PC-9 (cell line): ENCODE data around the gene IRAK2. TPM values are rescaled to one million over a fixed set of nuclear protein-coding genes. Genes with fewer than 3 reads are reported as not detected.
A peak's percentile ranks its signal among the peaks of the same experiment; 100 is the strongest.

Experiments used
- BruUV-seq: library from RNA; stranded (reverse); fragments of 400-500 nt; replicated peaks from 2 replicates; lab custom pipeline; 2021; lab: Mats Ljungman, UMichigan
- CTCF ChIA-PET: fragments of 300-600 bp; sonication (Branson Sonifier 250); formaldehyde crosslinking; loops from one replicate; lab custom pipeline; 2022; ENCODE audit warnings: antibody characterized with exemption; lab: Charles Lee
- POLR2A ChIA-PET: fragments of 300-600 bp; sonication (Branson Sonifier 250); formaldehyde crosslinking; loops from one replicate; lab custom pipeline; 2022; ENCODE audit warnings: antibody characterized with exemption; ENCODE audit not compliant: unreplicated experiment; lab: Charles Lee
- DNase-seq, 2 experiments: peaks; one replicate each; pipeline versions ENCODE4 v3.0.0 to v3.0.0-alpha.2; 2015 to 2022; ENCODE audit warnings: mixed read lengths in 1 of 2
- H2AFZ ChIP-seq: fragments of 200-600 bp; sonication (generic); 2 replicates; pipeline ENCODE4 v1.8.1; 2017; ENCODE audit warnings: antibody characterized with exemption
- H3F3A ChIP-seq: fragments of 200-600 bp; sonication (generic); 2 replicates; pipeline ENCODE4 v1.8.1; 2017; ENCODE audit warnings: antibody characterized with exemption, mild to moderate bottlenecking, low read depth; ENCODE audit not compliant: insufficient read depth
- H3K27ac ChIP-seq: fragments of 200-600 bp; sonication (generic); 2 replicates; pipeline ENCODE4 v1.6.1; 2016; ENCODE audit warnings: mixed run types
- H3K27me3 ChIP-seq: fragments of 200-600 bp; sonication (generic); 2 replicates; pipeline ENCODE4 v1.6.1; 2016; ENCODE audit warnings: low read depth, mixed run types; ENCODE audit not compliant: insufficient read depth
- H3K36me3 ChIP-seq: fragments of 200-600 bp; sonication (generic); 2 replicates; pipeline ENCODE4 v1.6.1; 2016; ENCODE audit warnings: low read depth, mixed run types
- H3K4me1 ChIP-seq: fragments of 200-600 bp; sonication (generic); replicated peaks from 2 replicates; pipeline ENCODE4 v1.6.1; 2016; ENCODE audit warnings: mixed run types; ENCODE audit not compliant: insufficient read depth
- H3K4me2 ChIP-seq: fragments of 200-600 bp; sonication (generic); 2 replicates; pipeline ENCODE4 v1.6.1; 2017; ENCODE audit warnings: mixed run types
- H3K4me3 ChIP-seq: fragments of 200-600 bp; sonication (generic); 2 replicates; pipeline ENCODE4 v1.6.1; 2016; ENCODE audit warnings: mixed run types
- H3K79me2 ChIP-seq: fragments of 200-600 bp; sonication (generic); 2 replicates; pipeline ENCODE4 v1.6.1; 2017; ENCODE audit warnings: low read depth, mixed run types
- H3K9me2 ChIP-seq: fragments of 200-600 bp; sonication (generic); 2 replicates; pipeline ENCODE4 v1.8.1; 2017; ENCODE audit warnings: mild to moderate bottlenecking; ENCODE audit not compliant: insufficient read depth
- H3K9me3 ChIP-seq: fragments of 200-600 bp; sonication (generic); 2 replicates; pipeline ENCODE4 v1.8.1; 2016; ENCODE audit warnings: low read depth; ENCODE audit not compliant: insufficient read depth
- H4K20me1 ChIP-seq: fragments of 200-600 bp; sonication (generic); 2 replicates; pipeline ENCODE4 v1.8.1; 2017; ENCODE audit not compliant: insufficient read depth
- CTCF ChIP-seq: fragments of 200-600 bp; sonication (generic); conservative IDR thresholded peaks from 2 replicates; pipeline ENCODE4 v1.6.1; 2017; ENCODE audit warnings: mixed run types, antibody characterized with exemption, mild to moderate bottlenecking, moderate library complexity
- EZH2 ChIP-seq: fragments of 200-600 bp; sonication (generic); IDR thresholded peaks from 2 replicates; pipeline ENCODE4 v1.8.0; 2017; ENCODE audit warnings: antibody characterized with exemption, low read depth
- intact Hi-C: fragments of 100-400 bp; cut with micrococcal nuclease; formaldehyde crosslinking; loops from one replicate; pipeline ENCODE4 v1.10.0; 2022; ENCODE audit not compliant: unreplicated experiment
- total RNA-seq: library from RNA; stranded (reverse); gene quantifications from 2 replicates; pipeline ENCODE4 v1.2.3, GENCODE V29; 2021

IRAK2 gene
- total RNA-seq, 1 experiment from 2014 or later, result 2.7 TPM

- Histone ChIP-seq H3K27me3 (no peaks in the 10 kb centered on the region), H3K36me3 (0 out of 2 replicates have a peak, but pooled peaks cover 8% of the 10 kb centered on the region), H3K9me2 (no peaks in the 10 kb centered on the region), H3K9me3 (no peaks in the 10 kb centered on the region), H3K27ac (no peak overlapping the region), H3K79me2 (peaks cover 56% of the 10 kb centered on the region), H3K4me3 (peak overlapping the region; percentile 75), H3K4me2 (peak overlapping the region; percentile 88), H2AFZ (peak overlapping the region; percentile 95), H3K4me1 (peaks cover 8% of the 10 kb centered on the region), H4K20me1 (peaks cover 13% of the 10 kb centered on the region; the same call in 1 of the 2 replicates), H3F3A (no peaks in the 10 kb centered on the region; the same call in 1 of the 2 replicates)
- BruUV-seq, result no TSS peak
- no peak for TF ChIP-seq CTCF
- TF ChIP-seq EZH2, result no peak
- no peak for DNase-seq
- ChIA-PET POLR2A (no interaction called here), CTCF (interaction anchor here (0.5 kb wide), 1 partner anchor 384 kb away, joined by 3 read pairs; no protein-coding TSS in a partner anchor)
- intact Hi-C loops, result no loop called here
Observed at GRCh38 chr3:10116138-10116460, 48.6 kb upstream of the IRAK2 start.

- Histone ChIP-seq H4K20me1 (peaks cover 13% of the 10 kb centered on the region; the same call in 1 of the 2 replicates), H3K27me3 (no peaks in the 10 kb centered on the region), H3F3A (no peaks in the 10 kb centered on the region; the same call in 1 of the 2 replicates), H2AFZ (no peak overlapping the region), H3K4me3 (peak overlapping the region; percentile 75; the same call in 1 of the 2 replicates), H3K9me3 (no peaks in the 10 kb centered on the region), H3K9me2 (no peaks in the 10 kb centered on the region), H3K4me1 (peaks cover 8% of the 10 kb centered on the region), H3K36me3 (0 out of 2 replicates have a peak, but pooled peaks cover 8% of the 10 kb centered on the region), H3K27ac (no peak overlapping the region), H3K4me2 (peak overlapping the region; percentile 88), H3K79me2 (peaks cover 62% of the 10 kb centered on the region)
- intact Hi-C loops, result no loop called here
- CTCF ChIA-PET, result interaction anchor here (0.6 kb wide), 1 partner anchor 73 kb away, joined by 4 read pairs; no protein-coding TSS in a partner anchor
- no TSS peak for BruUV-seq
- DNase-seq, result no peak
- no peak for TF ChIP-seq CTCF
- TF ChIP-seq EZH2, result no peak
- POLR2A ChIA-PET, result interaction anchor here (0.6 kb wide), 1 partner anchor 1492 kb away, joined by 28 read pairs; no protein-coding TSS in a partner anchor
Observed at GRCh38 chr3:10116928-10117327, 47.8 kb upstream of the IRAK2 start.

DNA sequence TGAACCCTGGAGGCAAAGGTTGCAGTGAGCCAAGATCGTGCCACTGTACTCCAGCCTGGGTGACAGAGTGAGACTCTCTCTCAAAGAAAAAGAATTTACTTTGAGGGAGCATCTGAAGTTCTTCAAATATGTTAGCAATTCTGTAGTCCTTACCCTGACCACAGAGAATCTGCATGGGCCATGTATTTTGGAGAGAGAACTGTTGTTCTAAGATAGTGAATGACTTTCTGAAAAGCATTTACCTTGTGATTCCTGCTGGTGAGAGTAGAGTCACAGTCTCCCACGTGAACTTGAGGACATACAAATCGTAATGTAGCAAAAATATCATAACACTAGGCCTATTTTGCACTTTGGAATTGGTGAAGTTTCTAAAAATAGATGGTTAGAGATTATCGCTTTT is 45.3 kb upstream of the IRAK2 start:
- H3K27me3 ChIP-seq, result no peaks in the 10 kb centered on the region
- DNase-seq, result no peak
- no peak overlapping the region for H3K27ac ChIP-seq
- H3K9me2 ChIP-seq, result no peaks in the 10 kb centered on the region
- H2AFZ ChIP-seq, result no peak overlapping the region
- ChIA-PET CTCF (no interaction called here), POLR2A (no interaction called here)
- peaks cover 8% of the 10 kb centered on the region for H3K4me1 ChIP-seq
- H3K4me2 ChIP-seq, result no peak overlapping the region
- peaks cover 78% of the 10 kb centered on the region for H3K79me2 ChIP-seq
- peaks cover 5% of the 10 kb centered on the region; the same call in 1 of the 2 replicates for H3F3A ChIP-seq
- TF ChIP-seq CTCF (no peak), EZH2 (no peak)
- H3K9me3 ChIP-seq, result no peaks in the 10 kb centered on the region
- no TSS peak for BruUV-seq
- H3K4me3 ChIP-seq, result no peak overlapping the region
- H4K20me1 ChIP-seq, result peaks cover 26% of the 10 kb centered on the region
- intact Hi-C loops, result no loop called here
- H3K36me3 ChIP-seq, result peaks cover 22% of the 10 kb centered on the region
